GM12874 (cell line): ENCODE measurements around the gene SHISA2.

Experiments
- TF ChIP-seq, protein P1 (sequence below): IDR thresholded peaks from 2 replicates; pipeline ENCODE4 v1.5.1; 2011; ENCODE audit warnings: low read depth, mild to moderate bottlenecking, control low read depth, low read length, moderate library complexity; ENCODE audit not compliant: insufficient read depth

Gene SHISA2

DNA sequence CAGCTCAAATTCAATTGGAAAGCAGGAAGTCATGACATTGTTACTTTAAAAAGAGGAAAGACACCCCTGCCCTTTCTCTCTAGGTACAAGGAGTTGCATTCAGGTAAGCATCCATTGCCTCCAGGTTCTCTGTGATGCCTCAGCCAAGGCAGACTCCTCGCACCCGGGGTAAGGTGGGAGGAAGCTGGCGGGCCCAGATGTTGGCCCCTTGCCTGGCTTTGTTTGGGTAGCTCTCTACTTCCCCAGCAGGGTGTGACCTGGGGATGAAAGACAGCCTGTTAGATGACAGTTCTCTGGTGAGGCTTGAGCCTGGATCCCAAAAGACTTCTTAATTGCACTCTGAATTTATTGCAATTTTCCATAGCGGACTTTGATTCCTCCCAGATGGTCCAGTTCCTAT is 25.6 kb downstream of the SHISA2 start:
- TF ChIP-seq, protein P1, sequence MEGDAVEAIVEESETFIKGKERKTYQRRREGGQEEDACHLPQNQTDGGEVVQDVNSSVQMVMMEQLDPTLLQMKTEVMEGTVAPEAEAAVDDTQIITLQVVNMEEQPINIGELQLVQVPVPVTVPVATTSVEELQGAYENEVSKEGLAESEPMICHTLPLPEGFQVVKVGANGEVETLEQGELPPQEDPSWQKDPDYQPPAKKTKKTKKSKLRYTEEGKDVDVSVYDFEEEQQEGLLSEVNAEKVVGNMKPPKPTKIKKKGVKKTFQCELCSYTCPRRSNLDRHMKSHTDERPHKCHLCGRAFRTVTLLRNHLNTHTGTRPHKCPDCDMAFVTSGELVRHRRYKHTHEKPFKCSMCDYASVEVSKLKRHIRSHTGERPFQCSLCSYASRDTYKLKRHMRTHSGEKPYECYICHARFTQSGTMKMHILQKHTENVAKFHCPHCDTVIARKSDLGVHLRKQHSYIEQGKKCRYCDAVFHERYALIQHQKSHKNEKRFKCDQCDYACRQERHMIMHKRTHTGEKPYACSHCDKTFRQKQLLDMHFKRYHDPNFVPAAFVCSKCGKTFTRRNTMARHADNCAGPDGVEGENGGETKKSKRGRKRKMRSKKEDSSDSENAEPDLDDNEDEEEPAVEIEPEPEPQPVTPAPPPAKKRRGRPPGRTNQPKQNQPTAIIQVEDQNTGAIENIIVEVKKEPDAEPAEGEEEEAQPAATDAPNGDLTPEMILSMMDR, result no peak

GRCh38 chr13:26025771-26026170 is 26.0 kb downstream of the SHISA2 start:
- TF ChIP-seq, protein P1, result no peak

GRCh38 chr13:26025196-26025595 is 26.6 kb downstream of the SHISA2 start:
- TF ChIP-seq, protein P1, result no peak

GRCh38 chr13:26024558-26024957 is 27.3 kb downstream of the SHISA2 start:
- TF ChIP-seq, protein P1, result no peak

DNA sequence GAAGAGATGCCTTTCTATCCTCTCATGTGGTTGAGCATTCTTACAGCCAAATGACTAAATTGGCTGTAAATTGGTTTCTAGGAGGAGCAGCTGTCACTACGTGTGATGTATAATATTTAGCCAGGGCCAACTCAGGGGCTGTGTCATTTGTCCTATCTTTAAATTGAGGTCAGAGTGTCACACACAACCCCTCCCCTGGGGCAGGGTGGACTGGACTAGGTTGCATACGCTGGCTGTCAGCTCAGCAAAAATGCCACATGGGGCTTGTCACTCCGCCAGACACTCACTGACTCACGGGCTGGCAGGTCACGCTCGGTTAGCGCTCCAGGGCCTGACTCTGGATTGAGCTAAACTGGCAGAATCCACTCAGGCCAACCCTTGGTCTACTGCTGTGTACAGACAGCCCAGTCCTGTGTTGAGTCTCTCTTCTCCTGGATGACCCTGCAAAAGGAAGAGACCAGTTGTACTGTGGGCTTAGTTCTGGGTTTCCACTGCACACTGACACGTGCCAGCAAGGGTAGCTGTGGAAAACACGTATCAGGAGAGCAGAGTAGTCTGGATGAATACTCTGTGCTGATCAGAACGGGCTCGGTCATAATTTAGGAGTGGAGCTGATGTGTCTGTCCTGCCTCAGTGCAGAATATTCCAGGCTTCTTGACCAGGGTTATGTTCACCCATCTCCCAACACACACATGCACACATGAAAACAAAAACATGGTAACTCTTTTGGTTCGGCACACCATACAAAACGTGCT is 29.1 kb downstream of the SHISA2 start:
- TF ChIP-seq, protein P1, result no peak

DNA sequence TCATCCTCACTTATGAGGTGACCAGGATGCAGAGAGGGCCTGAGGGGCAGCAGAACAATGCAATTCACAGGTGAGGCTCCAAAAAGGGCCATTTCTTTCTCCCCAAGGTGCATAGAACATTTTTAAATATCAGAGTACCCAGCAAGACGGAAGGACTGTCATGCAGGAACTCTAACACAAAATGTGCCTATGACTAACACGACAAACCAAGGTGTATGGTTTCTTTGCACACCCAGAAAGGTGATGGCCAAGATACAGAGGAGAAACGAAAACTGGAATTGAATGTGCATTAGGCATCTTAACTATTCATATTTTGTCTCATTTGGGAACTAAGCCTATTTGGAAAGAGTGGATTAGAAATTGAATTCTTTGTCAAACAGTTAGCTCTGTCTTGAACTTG is 29.9 kb downstream of the SHISA2 start:
- TF ChIP-seq, protein P1, result no peak

GRCh38 chr13:26021516-26021915 is 30.3 kb downstream of the SHISA2 start:
- TF ChIP-seq, protein P1, result no peak
